ENCODE results near the gene BCL2L14.
"Not testable (repeated sequence)": the region's sequence is repeated elsewhere in the genome, so short reads cannot be mapped to it uniquely, and the experiment has no call there.

The BCL2L14 gene

GRCh38 chr12:12107678-12108077 lies 36.9 kb downstream of the BCL2L14 start:
- Histone ChIP-seq H3K36me3 (ENCODE audit: control insufficient read depth in 1 of 2, insufficient read depth in 2 of 2, low read length in 2 of 2) (peaks cover 0 to 2% of the 10 kb centered on the region in 2 experiments), H3K23ac (ENCODE audit: low read length) (no peak overlapping the region), H2AK5ac (ENCODE audit: low read length) (no peak overlapping the region), H3K4me2 (ENCODE audit: low read length) (no peak overlapping the region), H3K79me2 (ENCODE audit: control insufficient read depth, insufficient read depth, low read length, poor library complexity) (no peaks in the 10 kb centered on the region), H2BK5ac (ENCODE audit: low read depth, low read length, poor library complexity) (no peak overlapping the region), H2BK120ac (ENCODE audit: insufficient read depth, low read length, poor library complexity) (no peak overlapping the region), H3K4me3 (ENCODE audit: low read depth, low read length) (no peak overlapping the region), H3K18ac (ENCODE audit: low read length) (no peak overlapping the region), H3K9me3 (ENCODE audit: insufficient read depth, low read depth, low read length) (no peaks in the 10 kb centered on the region), H3K79me1 (ENCODE audit: low read length) (no peaks in the 10 kb centered on the region), H3K4ac (ENCODE audit: low read depth, low read length) (no peak overlapping the region), H4K8ac (ENCODE audit: low read depth, low read length) (no peak overlapping the region), H3K4me1 (ENCODE audit: control insufficient read depth in 1 of 2, insufficient read depth in 2 of 2, low read length in 2 of 2) (no peaks in the 10 kb centered on the region), H4K12ac (ENCODE audit: low read depth, low read length) (no peak overlapping the region), H3K27me3 (ENCODE audit: insufficient read depth, low read length) (no peaks in the 10 kb centered on the region), H3K14ac (ENCODE audit: low read length) (no peak overlapping the region), H3K9ac (ENCODE audit: low read length) (no peak overlapping the region), H4K91ac (ENCODE audit: low read depth, low read length) (no peak overlapping the region), H2BK12ac (ENCODE audit: low read length) (no peak overlapping the region), H2AFZ (ENCODE audit: insufficient read depth, low read length, poor library complexity) (no peak overlapping the region), H3K27ac (ENCODE audit: low read depth, low read length) (no peak overlapping the region)
- no peak for DNase-seq
- no CpG with 5 or more reads among the region's 6 CpGs for WGBS (ENCODE audit: extremely low coverage, insufficient coverage, insufficient read length)

GRCh38 chr12:12108441-12109058 lies 37.8 kb downstream of the BCL2L14 start:
- Histone ChIP-seq H4K12ac (ENCODE audit: low read depth, low read length) (no peak overlapping the region), H3K4me3 (ENCODE audit: low read depth, low read length) (no peak overlapping the region), H4K91ac (ENCODE audit: low read depth, low read length) (no peak overlapping the region), H3K9me3 (ENCODE audit: insufficient read depth, low read depth, low read length) (no peaks in the 10 kb centered on the region), H3K79me2 (ENCODE audit: control insufficient read depth, insufficient read depth, low read length, poor library complexity) (no peaks in the 10 kb centered on the region), H3K23ac (ENCODE audit: low read length) (no peak overlapping the region), H3K9ac (ENCODE audit: low read length) (no peak overlapping the region), H3K4me2 (ENCODE audit: low read length) (no peak overlapping the region), H3K79me1 (ENCODE audit: low read length) (no peaks in the 10 kb centered on the region), H4K8ac (ENCODE audit: low read depth, low read length) (no peak overlapping the region), H3K18ac (ENCODE audit: low read length) (no peak overlapping the region), H3K4me1 (ENCODE audit: control insufficient read depth in 1 of 2, insufficient read depth in 2 of 2, low read length in 2 of 2) (no peaks in the 10 kb centered on the region), H3K14ac (ENCODE audit: low read length) (no peak overlapping the region), H2BK12ac (ENCODE audit: low read length) (no peak overlapping the region), H3K36me3 (ENCODE audit: control insufficient read depth in 1 of 2, insufficient read depth in 2 of 2, low read length in 2 of 2) (peaks cover 0 to 2% of the 10 kb centered on the region in 2 experiments), H3K27me3 (ENCODE audit: insufficient read depth, low read length) (no peaks in the 10 kb centered on the region), H2AK5ac (ENCODE audit: low read length) (no peak overlapping the region), H2AFZ (ENCODE audit: insufficient read depth, low read length, poor library complexity) (no peak overlapping the region), H3K27ac (ENCODE audit: low read depth, low read length) (no peak overlapping the region), H2BK5ac (ENCODE audit: low read depth, low read length, poor library complexity) (no peak overlapping the region), H2BK120ac (ENCODE audit: insufficient read depth, low read length, poor library complexity) (no peak overlapping the region), H3K4ac (ENCODE audit: low read depth, low read length) (no peak overlapping the region)
- DNase-seq, result no peak
- no CpG with 5 or more reads among the region's 1 CpG for WGBS (ENCODE audit: extremely low coverage, insufficient coverage, insufficient read length)

DNA sequence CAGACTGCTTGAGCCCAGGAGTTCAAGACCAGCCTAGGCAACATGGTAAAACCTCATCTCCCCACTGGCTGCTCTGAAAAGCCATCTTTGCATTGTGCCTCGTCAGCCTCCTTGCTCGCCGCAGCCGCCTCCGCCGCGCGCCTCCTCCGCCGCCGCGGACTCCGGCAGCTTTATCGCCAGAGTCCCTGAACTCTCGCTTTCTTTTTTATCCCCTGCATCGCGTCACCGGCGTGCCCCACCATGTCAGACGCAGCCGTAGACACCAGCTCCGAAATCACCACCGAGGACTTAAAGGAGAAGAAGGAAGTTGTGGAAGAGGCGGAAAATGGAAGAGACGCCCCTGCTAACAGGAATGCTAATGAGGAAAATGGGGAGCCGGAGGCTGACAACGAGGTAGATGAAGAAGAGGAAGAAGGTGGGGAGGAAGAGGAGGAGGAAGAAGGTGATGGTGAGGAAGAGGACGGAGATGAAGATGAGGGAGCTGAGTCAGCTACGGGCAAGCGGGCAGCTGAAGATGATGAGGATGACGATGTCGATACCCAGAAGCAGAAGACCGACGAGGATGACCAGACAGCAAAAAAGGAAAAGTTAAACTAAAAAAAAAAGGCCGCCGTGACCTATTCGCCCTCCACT lies 40.3 kb downstream of the BCL2L14 start:
- H2BK120ac ChIP-seq (ENCODE audit: insufficient read depth, low read length, poor library complexity); H3K4me3 ChIP-seq (ENCODE audit: low read depth, low read length); H3K27me3 ChIP-seq (ENCODE audit: insufficient read depth, low read length); H3K27ac ChIP-seq (ENCODE audit: low read depth, low read length); H3K18ac ChIP-seq (ENCODE audit: low read length); H4K12ac ChIP-seq (ENCODE audit: low read depth, low read length); H3K4ac ChIP-seq (ENCODE audit: low read depth, low read length); H3K4me2 ChIP-seq (ENCODE audit: low read length); H3K14ac ChIP-seq (ENCODE audit: low read length); H3K23ac ChIP-seq (ENCODE audit: low read length); H3K36me3 ChIP-seq (ENCODE audit: control insufficient read depth in 1 of 2, insufficient read depth in 2 of 2, low read length in 2 of 2); H2BK12ac ChIP-seq (ENCODE audit: low read length); H2AFZ ChIP-seq (ENCODE audit: insufficient read depth, low read length, poor library complexity); H3K4me1 ChIP-seq (ENCODE audit: control insufficient read depth in 1 of 2, insufficient read depth in 2 of 2, low read length in 2 of 2); H3K79me2 ChIP-seq (ENCODE audit: control insufficient read depth, insufficient read depth, low read length, poor library complexity); H3K9ac ChIP-seq (ENCODE audit: low read length); H4K8ac ChIP-seq (ENCODE audit: low read depth, low read length); H3K79me1 ChIP-seq (ENCODE audit: low read length); H2AK5ac ChIP-seq (ENCODE audit: low read length); H4K91ac ChIP-seq (ENCODE audit: low read depth, low read length); H3K9me3 ChIP-seq (ENCODE audit: insufficient read depth, low read depth, low read length); H2BK5ac ChIP-seq (ENCODE audit: low read depth, low read length, poor library complexity); DNase-seq: not testable (repeated sequence)
- 100% methylated on average over 3 of the region's 37 CpGs for WGBS (ENCODE audit: extremely low coverage, insufficient coverage, insufficient read length)

- Histone ChIP-seq H2AK5ac (ENCODE audit: low read length) (no peak overlapping the region), H3K14ac (ENCODE audit: low read length) (no peak overlapping the region), H2BK5ac (ENCODE audit: low read depth, low read length, poor library complexity) (no peak overlapping the region)
These were observed 44.8 kb downstream of the BCL2L14 start for GRCh38 chr12:12115514-12115913.

More at GRCh38 chr12:12115514-12115913, 44.8 kb downstream of the BCL2L14 start:
- Histone ChIP-seq H2AFZ (ENCODE audit: insufficient read depth, low read length, poor library complexity) (no peak overlapping the region), H3K79me1 (ENCODE audit: low read length) (no peaks in the 10 kb centered on the region), H3K9me3 (ENCODE audit: insufficient read depth, low read depth, low read length) (no peaks in the 10 kb centered on the region), H4K91ac (ENCODE audit: low read depth, low read length) (no peak overlapping the region), H4K12ac (ENCODE audit: low read depth, low read length) (no peak overlapping the region), H3K27me3 (ENCODE audit: insufficient read depth, low read length) (no peaks in the 10 kb centered on the region), H3K18ac (ENCODE audit: low read length) (no peak overlapping the region), H3K23ac (ENCODE audit: low read length) (no peak overlapping the region), H2BK120ac (ENCODE audit: insufficient read depth, low read length, poor library complexity) (no peak overlapping the region), H3K4me2 (ENCODE audit: low read length) (no peak overlapping the region), H3K36me3 (ENCODE audit: control insufficient read depth in 1 of 2, insufficient read depth in 2 of 2, low read length in 2 of 2) (peaks cover 0 to 2% of the 10 kb centered on the region in 2 experiments), H3K4me1 (ENCODE audit: control insufficient read depth in 1 of 2, insufficient read depth in 2 of 2, low read length in 2 of 2) (no peaks in the 10 kb centered on the region), H3K4ac (ENCODE audit: low read depth, low read length) (no peak overlapping the region), H3K4me3 (ENCODE audit: low read depth, low read length) (no peak overlapping the region), H4K8ac (ENCODE audit: low read depth, low read length) (no peak overlapping the region), H3K9ac (ENCODE audit: low read length) (no peak overlapping the region), H2BK12ac (ENCODE audit: low read length) (no peak overlapping the region), H3K79me2 (ENCODE audit: control insufficient read depth, insufficient read depth, low read length, poor library complexity) (no peaks in the 10 kb centered on the region), H3K27ac (ENCODE audit: low read depth, low read length) (no peak overlapping the region)
- no CpG with 5 or more reads among the region's 4 CpGs for WGBS (ENCODE audit: extremely low coverage, insufficient coverage, insufficient read length)
- no peak for DNase-seq
